ENCODE results near the gene NIT1. TPM values are rescaled to one million over a fixed set of nuclear protein-coding genes. Genes with fewer than 3 reads are reported as not detected.

The NIT1 gene
- total and polyA plus RNA-seq, 7 donors = 20.1 to 43.8 (median 30.7) TPM

DNA sequence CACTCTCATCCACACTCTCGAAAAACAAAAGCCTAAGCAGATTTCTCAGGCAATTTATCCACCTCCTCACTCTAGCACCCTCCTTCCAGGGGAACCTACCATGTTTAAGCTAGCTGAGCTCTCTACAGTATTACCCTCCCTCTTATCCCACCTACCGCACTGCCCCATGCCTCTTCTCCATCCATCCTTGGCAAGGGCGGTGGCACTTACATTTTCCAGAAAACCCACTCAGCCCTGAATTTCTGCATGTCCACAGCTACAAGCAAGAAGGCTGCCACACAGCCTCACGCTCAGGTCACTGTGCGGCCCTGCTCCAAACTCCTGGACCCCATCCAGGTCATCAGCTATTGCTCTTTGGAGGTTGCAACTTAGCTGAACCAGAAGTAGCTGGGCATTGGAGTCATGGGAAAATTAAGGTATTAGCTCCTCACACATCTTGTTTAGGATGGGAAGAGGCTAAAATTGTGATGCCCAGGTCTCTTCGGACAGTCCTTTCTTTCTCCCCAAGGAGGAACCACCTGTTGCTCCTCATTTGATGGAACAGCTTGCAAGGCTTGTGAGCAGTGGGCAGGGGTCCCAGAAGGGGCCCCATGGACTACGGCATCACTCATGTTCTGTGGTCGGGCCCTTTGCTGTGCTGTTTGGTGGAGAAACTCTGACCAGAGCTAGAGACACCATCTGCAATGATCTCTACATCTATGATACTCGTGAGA, 18.7 kb upstream of the NIT1 start:
- ATAC-seq = peak in 1 of 4 donors; percentile 8
- H3K4me1 ChIP-seq = peaks cover 7% of the 10 kb centered on the region
- WGBS, 3 donors = 67 to 78% (median 69%) methylated on average over 9 of the region's 9 CpGs
- peaks cover 16 to 36% of the 10 kb centered on the region in 2 donors for H3K36me3 ChIP-seq (ENCODE audit: insufficient read depth in 1 of 2, low read depth in 1 of 2)
- TF ChIP-seq CTCF (IDR thresholded peaks at IDR 0.05) = no peak
- DNase-seq = peak in 1 of 2 donors; percentile 42
- no peak overlapping the region for H3K27ac ChIP-seq
- intact Hi-C loops (cut with DNase I) = loop anchor here (5.0 to 10.0 kb wide), 3 partner anchors 57 to 374 kb away; no protein-coding TSS in a partner anchor
- H3K4me3 ChIP-seq = peak overlapping the region; percentile 76
- H3K27me3 ChIP-seq (ENCODE audit: insufficient read depth in 3 of 3, low read length in 2 of 3) = no peaks in the 10 kb centered on the region
- no peaks in the 10 kb centered on the region for H3K9me3 ChIP-seq

DNA sequence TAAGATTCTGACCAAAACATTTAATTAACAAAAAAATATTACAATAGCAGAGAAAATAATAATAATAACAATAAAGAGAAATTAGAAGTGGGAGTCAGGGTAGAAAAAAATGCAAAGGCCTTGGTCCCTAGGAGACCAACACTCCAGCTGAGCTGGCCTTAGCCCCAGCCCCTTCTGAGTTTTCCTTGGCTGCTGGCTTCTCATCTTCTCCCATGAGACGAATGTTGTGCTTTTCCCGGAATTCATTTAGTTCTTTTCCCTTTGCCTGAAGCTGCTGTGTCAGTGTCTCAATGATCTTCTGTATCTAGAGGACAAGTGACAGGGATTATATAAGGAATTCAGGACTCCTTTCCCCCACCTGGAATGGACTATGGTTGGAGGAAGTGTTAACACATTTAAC, 17.3 kb upstream of the NIT1 start:
- no peaks in the 10 kb centered on the region for H3K9me3 ChIP-seq
- H3K36me3 ChIP-seq (ENCODE audit: insufficient read depth in 1 of 2, low read depth in 1 of 2) = peaks cover 16 to 36% of the 10 kb centered on the region in 2 donors
- ATAC-seq = no peak
- DNase-seq = peak in 1 of 2 donors; percentile 36
- intact Hi-C loops (cut with DNase I) = no loop called here
- no peak for TF ChIP-seq CTCF (IDR thresholded peaks at IDR 0.05)
- peaks cover 7% of the 10 kb centered on the region for H3K4me1 ChIP-seq
- WGBS, 3 donors = 34 to 47% (median 38%) methylated on average over 2 of the region's 2 CpGs
- peak overlapping the region; percentile 17 for H3K27ac ChIP-seq
- H3K4me3 ChIP-seq = no peak overlapping the region
- H3K27me3 ChIP-seq (ENCODE audit: insufficient read depth in 3 of 3, low read length in 2 of 3) = no peaks in the 10 kb centered on the region

- H3K4me1 ChIP-seq = peaks cover 2% of the 10 kb centered on the region
- intact Hi-C loops (cut with DNase I) = no loop called here
- no peaks in the 10 kb centered on the region for H3K9me3 ChIP-seq
- H3K27ac ChIP-seq = no peak overlapping the region
- no peak for ATAC-seq
- H3K4me3 ChIP-seq = no peak overlapping the region
- H3K27me3 ChIP-seq (ENCODE audit: insufficient read depth in 3 of 3, low read length in 2 of 3) = no peaks in the 10 kb centered on the region
- TF ChIP-seq CTCF (IDR thresholded peaks at IDR 0.05) = no peak
- 96 to 100% (median 97%) methylated on average over 1 of the region's 1 CpG for WGBS, 3 donors
- peaks cover 9 to 24% of the 10 kb centered on the region in 2 donors for H3K36me3 ChIP-seq (ENCODE audit: insufficient read depth in 1 of 2, low read depth in 1 of 2)
- no peak for DNase-seq
These were observed 11.5 kb upstream of the NIT1 start for GRCh38 chr1:161106431-161106830.

DNA sequence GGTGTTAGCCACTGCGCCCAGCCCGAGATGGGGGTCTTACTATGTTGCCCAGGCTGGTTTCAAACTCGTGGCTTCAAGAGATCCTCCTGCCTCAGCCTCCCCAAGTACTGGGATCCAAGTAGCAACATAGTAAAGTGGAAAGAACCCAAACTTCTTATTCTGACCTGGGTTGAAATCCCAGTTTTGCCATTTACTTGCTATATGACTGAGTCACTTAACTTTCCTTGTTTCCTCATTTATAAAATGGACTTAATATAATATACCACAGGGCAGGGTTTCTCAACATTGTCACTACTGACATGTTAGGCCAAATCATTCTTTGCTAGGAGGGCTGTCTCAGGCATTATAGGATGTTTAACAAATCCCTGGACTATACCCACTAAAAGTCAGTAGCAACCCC, 6.8 kb upstream of the NIT1 start:
- WGBS, 3 donors = 93 to 96% (median 94%) methylated on average over 3 of the region's 3 CpGs
- Histone ChIP-seq H3K4me1 (peaks cover 39% of the 10 kb centered on the region), H3K36me3 (ENCODE audit: insufficient read depth in 1 of 2, low read depth in 1 of 2) (peaks cover 3 to 12% of the 10 kb centered on the region in 2 donors), H3K27ac (no peak overlapping the region), H3K9me3 (no peaks in the 10 kb centered on the region), H3K27me3 (ENCODE audit: insufficient read depth in 3 of 3, low read length in 2 of 3) (no peaks in the 10 kb centered on the region), H3K4me3 (no peak overlapping the region)
- TF ChIP-seq CTCF (IDR thresholded peaks at IDR 0.05) = no peak
- ATAC-seq (no peak), DNase-seq (no peak)
- intact Hi-C loops (cut with DNase I) = no loop called here

Measured in psoas muscle (tissue), 8 donors.